CD4-positive, alpha-beta T cell treated with Interleukin-17A for 1 hour (primary cell): ENCODE data around the gene VSX2.

ENCODE experiments used
- DNase-seq: peaks from one replicate; pipeline ENCODE4 v3.0.0-alpha.2; 2020

Gene VSX2

DNA sequence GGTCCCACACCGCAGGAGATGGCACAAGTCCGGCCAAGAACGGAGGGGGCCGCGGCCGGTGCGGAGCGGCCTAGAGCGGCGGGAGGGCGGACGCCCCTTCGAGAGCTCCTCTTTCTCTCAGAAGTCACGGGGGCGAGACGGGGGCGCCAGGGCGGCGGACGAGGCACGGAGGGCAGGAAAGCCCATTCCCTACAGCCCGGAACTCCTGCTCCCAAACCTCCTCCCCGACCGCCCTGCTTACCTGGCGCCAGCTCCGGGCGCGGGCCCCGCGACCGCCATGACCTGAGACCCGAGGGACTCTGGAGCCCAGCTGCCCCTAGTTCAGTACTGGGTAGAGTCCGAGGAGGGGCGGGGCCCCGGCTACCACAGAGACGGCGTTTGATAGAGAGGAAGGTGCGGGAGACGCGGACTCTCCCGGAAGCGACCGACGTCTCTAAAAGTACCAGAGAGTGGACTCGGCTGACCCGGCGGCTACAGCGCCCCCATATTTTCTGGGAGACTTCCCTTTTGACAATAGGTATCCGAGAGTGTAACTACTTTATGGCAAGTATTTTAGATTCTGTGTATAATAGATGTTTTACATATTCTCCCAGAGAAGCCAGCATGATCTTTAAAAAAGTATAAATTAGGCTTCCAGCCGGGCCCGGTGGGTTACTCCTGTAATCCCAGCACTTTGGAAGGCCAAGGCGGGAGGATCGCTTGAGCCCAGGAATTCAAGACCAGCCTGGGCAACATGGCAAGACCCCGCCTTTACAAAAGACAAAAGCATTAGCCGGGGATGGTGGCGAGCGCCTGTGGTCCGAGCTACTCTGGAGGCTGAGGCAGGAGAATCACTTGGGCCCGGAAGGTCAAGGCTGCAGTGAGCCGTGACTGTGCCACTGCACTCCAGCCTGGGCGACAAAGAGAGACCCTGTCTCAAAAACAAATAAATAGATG, 63.7 kb downstream of the VSX2 start, which contains the start of gene ABCD4:
TSS of gene ABCD4 (minus strand) at position 301 of the 936 bp plus-strand sequence. CDS start at position 279, 22 bp downstream.
- DNase-seq = peak; percentile 92

DNA sequence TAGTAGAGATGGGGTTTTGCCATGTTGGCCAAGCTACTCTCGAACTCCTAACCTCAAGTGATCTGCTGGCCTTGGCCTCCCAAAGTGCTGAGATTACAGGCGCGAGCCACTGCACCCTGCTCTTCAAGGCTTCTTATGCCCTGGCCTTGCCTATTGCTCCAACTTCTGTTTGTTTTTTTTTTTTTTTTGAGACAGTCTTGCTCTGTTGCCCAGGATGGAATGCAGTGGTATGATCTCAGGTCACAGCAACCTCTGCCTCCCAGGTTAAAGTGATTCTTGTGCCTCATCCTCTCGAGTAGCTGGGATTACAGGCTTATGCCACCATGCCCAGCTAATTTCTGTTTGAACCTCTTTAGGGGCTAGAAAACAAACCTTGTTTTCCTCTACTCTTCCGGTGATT, 69.4 kb downstream of the VSX2 start:
- no peak for DNase-seq

DNA sequence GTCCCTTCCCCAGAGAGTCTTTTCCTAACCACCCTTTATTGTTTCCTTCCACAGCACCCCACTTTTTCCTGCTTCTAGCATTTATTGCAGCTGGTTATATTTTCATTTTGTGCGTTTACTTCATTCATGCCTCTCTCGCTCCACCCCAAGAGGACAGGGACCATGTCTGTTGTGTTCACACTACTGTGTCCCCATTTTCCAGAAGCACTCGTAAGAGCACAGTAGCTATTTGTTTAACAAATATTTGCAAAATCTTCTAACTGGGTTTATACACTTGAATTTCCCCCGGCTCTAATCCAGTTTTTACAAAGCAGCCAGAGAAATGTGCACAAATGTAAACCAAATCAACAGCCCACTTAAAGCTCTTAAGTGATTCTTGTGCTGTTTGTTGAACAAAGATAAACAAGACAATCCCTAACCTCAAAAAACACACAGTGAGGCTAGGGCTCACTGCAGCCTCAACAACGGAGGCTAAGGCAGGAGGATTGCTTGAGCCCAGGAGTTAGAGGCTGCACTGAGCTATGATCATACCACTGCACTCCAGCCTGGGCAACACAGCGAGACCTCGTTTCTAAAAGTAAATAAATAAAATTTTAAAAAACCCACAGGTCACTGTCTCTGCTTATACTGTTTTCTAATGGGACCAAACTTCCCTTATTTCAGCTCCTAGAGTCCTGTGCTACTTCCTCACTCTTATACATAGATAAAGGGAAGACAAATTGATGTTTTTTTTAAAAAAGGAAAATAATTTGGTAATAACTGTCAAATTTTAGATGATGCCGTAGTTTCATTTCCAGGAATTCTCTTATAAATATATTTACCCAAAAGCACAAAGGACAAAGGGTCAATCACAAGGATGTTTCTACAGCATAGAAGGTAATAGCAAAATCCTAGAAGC, 70.1 kb downstream of the VSX2 start:
- DNase-seq = no peak

DNA sequence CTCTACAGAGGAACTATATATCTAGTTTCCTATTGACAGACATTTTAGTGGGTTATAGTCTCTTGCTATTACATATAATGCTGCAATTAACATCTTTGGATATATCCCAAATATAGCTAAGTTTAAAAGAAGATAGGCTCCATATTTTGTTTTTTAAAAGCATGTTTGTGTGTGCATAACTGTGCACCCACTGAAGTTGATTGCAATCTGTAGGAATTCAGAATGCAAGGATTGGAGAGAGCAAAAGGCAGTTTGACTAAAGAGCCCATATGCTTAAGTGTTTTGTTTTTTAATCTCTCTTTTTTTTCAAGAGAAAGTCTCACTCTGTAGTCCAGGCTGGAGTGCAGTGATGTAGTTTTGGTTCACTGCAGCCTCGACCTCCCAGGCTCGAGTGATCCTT, 72.9 kb downstream of the VSX2 start:
- no peak for DNase-seq
